ENCODE results near the gene TRIM69. TPM values are rescaled to one million over a fixed set of nuclear protein-coding genes. Genes with fewer than 3 reads are reported as not detected.

Gene TRIM69
- total RNA-seq = 7.9 and 8.1 TPM in 2 replicates

GRCh38 chr15:44736181-44736765, at the start of gene TRIM69:
TRIM69 (plus strand) TSS chr15:44736528; CDS start chr15:44736705, 177 bp downstream.

GRCh38 chr15:44711096-44711742, 25.1 kb upstream of the TRIM69 start, which contains the start of the genes B2M and PATL2:
B2M (plus strand) TSS chr15:44711517; CDS start chr15:44711547, 30 bp downstream.
PATL2 (minus strand) TSS chr15:44711323; CDS start chr15:44676490, 34,833 bp downstream.

Small RNA genes lying within 50 kb of the gene (small RNA-seq; reads per million reads assigned to genes)
- gene RF00019 (ENCODE audit: low replicate concordance) = not detected

Other genes with a start within 250 kb of the TRIM69 start
- gene EIF3J, start 199.4 kb upstream of the TRIM69 start, total RNA-seq = 35.9 and 53.6 TPM in 2 replicates
- 42.7 and 66.6 TPM in 2 replicates for gene SPG11, start 72.9 kb upstream of the TRIM69 start, total RNA-seq
- 0.44 and 1.9 TPM in 2 replicates for gene PATL2, start 25.2 kb upstream of the TRIM69 start, total RNA-seq
- 1,563 and 4,527 TPM in 2 replicates for gene B2M, start 25.0 kb upstream of the TRIM69 start, total RNA-seq
- gene TERB2, start 220.2 kb downstream of the TRIM69 start, total RNA-seq = not detected in 2 replicates

Data from placental pericyte (primary cell).